Activated naive CD8-positive, alpha-beta T cell treated with anti-CD3 and anti-CD28 coated beads, Interleukin-2, amount 50 U/mL, for 24 hours (primary cell): ENCODE measurements around the gene AQP3.

Experiments
- ATAC-seq: fragments of 150-1000 bp; cut with Tn5 transposase; one replicate; pipeline ENCODE4 v1.10.0; 2021
- DNase-seq: peaks from one replicate; pipeline ENCODE4 v3.0.0; 2021
- H3K27ac Mint-ChIP-seq: one replicate; pipeline ENCODE4 v1.8.0; 2021; ENCODE audit warnings: mild to moderate bottlenecking, mixed read lengths
- H3K27me3 Mint-ChIP-seq: one replicate; pipeline ENCODE4 v1.8.0; 2021; ENCODE audit warnings: mixed read lengths
- H3K36me3 Mint-ChIP-seq: one replicate; pipeline ENCODE4 v1.8.0; 2021; ENCODE audit warnings: low read depth, mixed read lengths
- H3K4me1 Mint-ChIP-seq: one replicate; pipeline ENCODE4 v1.8.0; 2021; ENCODE audit warnings: mixed read lengths
- H3K4me3 Mint-ChIP-seq: one replicate; pipeline ENCODE4 v1.8.0; 2021; ENCODE audit warnings: mild to moderate bottlenecking, moderate library complexity, mixed read lengths
- H3K9me3 Mint-ChIP-seq: one replicate; pipeline ENCODE4 v1.8.0; 2021; ENCODE audit warnings: mixed read lengths

The AQP3 gene

DNA sequence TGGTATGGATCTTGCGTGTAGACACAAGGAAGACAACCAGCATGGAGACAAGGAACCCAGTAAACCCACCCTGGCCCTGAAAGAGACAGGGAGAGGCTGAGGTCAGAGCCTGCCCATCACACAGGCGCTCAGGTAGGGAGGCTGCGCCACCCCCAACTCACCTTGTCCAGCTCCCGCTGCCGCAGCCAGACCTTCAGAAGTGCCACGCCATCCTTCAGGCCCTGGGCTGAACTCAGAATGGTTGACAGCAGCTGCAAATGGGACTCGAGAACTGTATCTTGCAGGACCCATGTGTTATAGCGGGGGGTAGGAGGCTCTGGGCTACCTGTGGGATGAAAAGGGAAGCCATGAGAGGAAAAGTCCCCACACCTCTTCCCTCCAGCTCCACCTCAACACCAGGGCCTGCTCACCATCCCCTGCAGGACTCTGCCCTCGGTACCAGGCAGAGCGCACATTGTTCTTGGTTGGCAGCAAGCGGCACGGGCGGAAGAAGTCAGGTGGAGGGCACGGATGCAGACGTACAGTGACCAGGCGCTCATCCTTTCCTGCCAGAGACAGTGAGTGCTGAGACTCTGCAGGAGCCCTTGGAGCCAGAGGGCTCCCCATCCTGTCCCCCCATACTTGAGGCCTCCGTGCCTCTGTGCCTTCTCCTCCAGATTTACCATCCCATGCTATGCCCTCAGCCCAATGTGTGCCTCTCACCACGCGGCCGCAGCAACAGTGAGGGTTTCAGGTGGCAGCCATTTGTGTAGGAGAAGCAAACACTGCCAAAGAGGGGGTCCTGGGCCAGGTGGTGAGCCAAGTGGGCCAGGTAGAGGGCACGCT, 21.6 kb upstream of the AQP3 start:
- Mint-ChIP-seq H3K9me3 (no peaks in the 10 kb centered on the region), H3K4me3 (no peak overlapping the region), H3K36me3 (peaks cover 57% of the 10 kb centered on the region), H3K4me1 (peaks cover 28% of the 10 kb centered on the region), H3K27ac (no peak overlapping the region), H3K27me3 (no peaks in the 10 kb centered on the region)
- no peak for ATAC-seq
- DNase-seq = no peak

- ATAC-seq = no peak
- no peak for DNase-seq
- H3K27me3 Mint-ChIP-seq = no peaks in the 10 kb centered on the region
- H3K9me3 Mint-ChIP-seq = no peaks in the 10 kb centered on the region
- no peak overlapping the region for H3K27ac Mint-ChIP-seq
- peaks cover 61% of the 10 kb centered on the region for H3K36me3 Mint-ChIP-seq
- no peak overlapping the region for H3K4me3 Mint-ChIP-seq
- peaks cover 24% of the 10 kb centered on the region for H3K4me1 Mint-ChIP-seq
These were observed 20.9 kb upstream of the AQP3 start for GRCh38 chr9:33468215-33468730.

DNA sequence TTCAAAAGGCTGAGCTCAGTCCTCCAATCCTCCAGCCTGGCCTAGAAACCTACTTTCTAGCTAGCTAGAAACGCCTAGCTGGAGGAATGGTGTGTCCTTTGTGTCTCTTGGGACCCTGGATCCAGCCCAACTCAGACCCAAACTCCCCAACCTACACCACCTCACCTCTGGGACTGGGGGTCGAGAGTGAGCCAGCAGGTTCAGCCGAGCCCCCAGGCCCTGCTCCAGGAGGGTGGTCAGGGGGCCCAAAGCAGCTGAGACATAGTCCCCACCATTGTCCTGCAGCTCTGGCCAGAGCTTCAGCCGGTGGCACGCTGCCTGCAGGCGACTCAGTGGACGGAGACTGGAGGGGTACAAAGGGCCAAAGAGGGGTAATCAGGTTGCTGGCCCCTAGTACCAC, 20.1 kb upstream of the AQP3 start:
- ATAC-seq (no peak), DNase-seq (no peak)
- H3K4me1 Mint-ChIP-seq = peaks cover 17% of the 10 kb centered on the region
- H3K36me3 Mint-ChIP-seq = peaks cover 61% of the 10 kb centered on the region
- H3K9me3 Mint-ChIP-seq = no peaks in the 10 kb centered on the region
- H3K27me3 Mint-ChIP-seq = no peaks in the 10 kb centered on the region
- H3K4me3 Mint-ChIP-seq = no peak overlapping the region
- H3K27ac Mint-ChIP-seq = no peak overlapping the region

GRCh38 chr9:33466565-33467495, 19.4 kb upstream of the AQP3 start:
- H3K4me3 Mint-ChIP-seq = no peak overlapping the region

DNA sequence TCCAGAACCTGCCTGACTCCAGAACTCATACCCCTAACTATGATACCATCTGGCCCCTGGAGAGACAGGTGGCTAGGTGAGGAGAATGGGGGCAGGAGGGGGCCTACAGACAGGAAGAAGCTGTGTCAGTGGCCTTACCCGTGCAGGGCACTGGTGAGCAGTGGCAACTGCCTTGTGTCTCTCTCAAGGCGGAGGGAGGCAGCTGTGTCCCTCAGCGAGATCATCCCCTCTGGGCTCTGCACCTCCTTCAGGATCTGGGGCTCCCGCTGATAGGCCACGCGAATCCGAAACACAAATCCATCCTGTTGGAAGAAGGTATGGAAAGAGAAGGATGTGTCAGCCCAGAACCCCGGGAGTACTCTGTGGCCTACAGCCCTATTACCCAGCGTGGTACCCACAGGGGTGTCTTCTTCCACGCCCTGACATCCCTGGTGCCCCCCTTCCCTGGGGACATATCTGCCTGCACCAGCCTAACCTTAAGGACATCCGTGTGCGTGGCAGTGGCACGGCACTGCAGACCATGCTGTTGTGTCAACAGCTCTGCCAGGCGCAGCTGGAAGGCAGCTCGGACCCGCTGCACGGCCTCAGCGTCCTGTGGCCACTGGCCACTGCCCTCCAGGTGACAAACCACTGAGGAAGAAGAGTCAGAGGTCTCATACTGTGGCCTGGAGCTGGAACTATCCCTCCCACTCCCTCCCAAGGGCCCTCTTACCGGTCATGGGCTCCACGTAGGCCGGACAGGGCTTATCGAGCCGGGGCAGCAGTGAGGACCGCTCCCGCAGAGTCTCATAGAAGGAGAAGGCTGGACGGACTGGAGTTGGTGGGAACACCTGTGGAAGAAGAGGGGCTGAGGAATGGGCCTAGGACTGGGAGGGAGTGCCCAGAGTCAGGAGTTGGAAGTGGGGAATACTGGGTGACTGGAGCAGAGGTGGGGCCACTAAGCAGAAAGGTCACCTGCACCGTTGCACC, 18.5 kb upstream of the AQP3 start:
- ATAC-seq (no peak), DNase-seq (no peak)
- H3K27ac Mint-ChIP-seq = no peak overlapping the region

More at GRCh38 chr9:33466565-33467495, 19.4 kb upstream of the AQP3 start:
- H3K27ac Mint-ChIP-seq = no peak overlapping the region
- peaks cover 10% of the 10 kb centered on the region for H3K4me1 Mint-ChIP-seq
- peaks cover 58% of the 10 kb centered on the region for H3K36me3 Mint-ChIP-seq
- ATAC-seq (no peak), DNase-seq (peak; percentile 81)
- no peaks in the 10 kb centered on the region for H3K9me3 Mint-ChIP-seq
- H3K27me3 Mint-ChIP-seq = no peaks in the 10 kb centered on the region

GRCh38 chr9:33465096-33465495, 17.7 kb upstream of the AQP3 start:
- Mint-ChIP-seq H3K27ac (no peak overlapping the region), H3K4me3 (no peak overlapping the region), H3K9me3 (no peaks in the 10 kb centered on the region), H3K4me1 (peaks cover 2% of the 10 kb centered on the region), H3K27me3 (no peaks in the 10 kb centered on the region), H3K36me3 (peaks cover 53% of the 10 kb centered on the region)
- ATAC-seq (no peak), DNase-seq (no peak)

More for the DNA sequence above, 18.5 kb upstream of the AQP3 start:
- Mint-ChIP-seq H3K4me3 (no peak overlapping the region), H3K36me3 (peaks cover 60% of the 10 kb centered on the region), H3K9me3 (no peaks in the 10 kb centered on the region), H3K4me1 (peaks cover 6% of the 10 kb centered on the region), H3K27me3 (no peaks in the 10 kb centered on the region)

GRCh38 chr9:33464045-33464636, 16.7 kb upstream of the AQP3 start:
- no peaks in the 10 kb centered on the region for H3K9me3 Mint-ChIP-seq
- no peak overlapping the region for H3K27ac Mint-ChIP-seq
- DNase-seq (no peak), ATAC-seq (no peak)
- peaks cover 46% of the 10 kb centered on the region for H3K36me3 Mint-ChIP-seq
- no peak overlapping the region for H3K4me3 Mint-ChIP-seq
- H3K27me3 Mint-ChIP-seq = no peaks in the 10 kb centered on the region
- peaks cover 8% of the 10 kb centered on the region for H3K4me1 Mint-ChIP-seq

GRCh38 chr9:33463151-33463550, 15.8 kb upstream of the AQP3 start:
- H3K27ac Mint-ChIP-seq = no peak overlapping the region
- no peaks in the 10 kb centered on the region for H3K27me3 Mint-ChIP-seq
- H3K9me3 Mint-ChIP-seq = no peaks in the 10 kb centered on the region
- ATAC-seq = no peak
- peaks cover 45% of the 10 kb centered on the region for H3K36me3 Mint-ChIP-seq
- peaks cover 18% of the 10 kb centered on the region for H3K4me1 Mint-ChIP-seq
- H3K4me3 Mint-ChIP-seq = no peak overlapping the region
- no peak for DNase-seq

- DNase-seq (no peak), ATAC-seq (no peak)
- no peaks in the 10 kb centered on the region for H3K27me3 Mint-ChIP-seq
- no peaks in the 10 kb centered on the region for H3K9me3 Mint-ChIP-seq
- H3K4me3 Mint-ChIP-seq = no peak overlapping the region
- peaks cover 33% of the 10 kb centered on the region for H3K4me1 Mint-ChIP-seq
- H3K27ac Mint-ChIP-seq = no peak overlapping the region
- H3K36me3 Mint-ChIP-seq = peaks cover 44% of the 10 kb centered on the region
These were observed 14.1 kb upstream of the AQP3 start for GRCh38 chr9:33461492-33461891.

DNA sequence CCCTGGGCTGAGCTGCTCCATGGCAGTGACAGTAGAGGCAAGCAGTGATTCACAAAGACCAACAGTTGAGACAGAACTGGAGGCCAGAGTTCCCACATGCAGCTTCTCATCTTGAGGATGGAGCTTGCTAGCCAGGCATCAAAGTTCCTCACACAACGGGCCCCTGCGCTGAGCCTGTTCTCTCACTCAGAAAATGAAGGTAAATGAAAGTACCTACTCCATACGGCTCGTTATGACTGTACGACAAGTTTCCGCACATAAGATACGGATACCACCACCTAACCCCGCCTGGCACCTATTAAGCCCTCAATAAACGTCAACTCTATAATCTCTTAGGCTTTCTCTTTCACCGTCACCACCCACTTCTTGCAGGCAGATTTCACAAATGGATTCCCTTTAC, 13.5 kb upstream of the AQP3 start:
- DNase-seq (no peak), ATAC-seq (no peak)
- H3K4me3 Mint-ChIP-seq = no peak overlapping the region
- H3K9me3 Mint-ChIP-seq = no peaks in the 10 kb centered on the region
- peaks cover 39% of the 10 kb centered on the region for H3K36me3 Mint-ChIP-seq
- peaks cover 39% of the 10 kb centered on the region for H3K4me1 Mint-ChIP-seq
- H3K27ac Mint-ChIP-seq = no peak overlapping the region
- no peaks in the 10 kb centered on the region for H3K27me3 Mint-ChIP-seq

DNA sequence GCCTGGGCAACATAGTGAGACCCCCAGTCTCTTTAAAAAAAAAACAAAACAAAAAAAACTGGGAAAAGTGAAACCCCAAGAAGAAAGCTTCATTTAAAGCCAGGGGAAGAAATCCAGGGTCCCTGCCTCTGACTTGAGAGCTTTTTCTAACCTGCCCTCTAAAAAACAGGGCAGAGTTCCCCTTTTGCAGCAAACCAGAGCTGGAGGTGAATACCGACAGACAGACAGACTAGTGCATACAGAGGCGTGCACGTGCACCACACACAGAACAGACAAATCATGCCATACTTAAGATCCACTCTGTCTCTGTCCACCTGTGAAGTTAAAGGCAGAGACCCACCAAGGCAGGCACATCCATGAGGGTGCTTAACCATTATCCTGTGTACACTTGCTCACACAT, 11.7 kb upstream of the AQP3 start:
- H3K36me3 Mint-ChIP-seq = peaks cover 26% of the 10 kb centered on the region
- no peaks in the 10 kb centered on the region for H3K27me3 Mint-ChIP-seq
- no peaks in the 10 kb centered on the region for H3K9me3 Mint-ChIP-seq
- peak overlapping the region; percentile 94 for H3K27ac Mint-ChIP-seq
- ATAC-seq (peak; percentile 7), DNase-seq (no peak)
- H3K4me3 Mint-ChIP-seq = no peak overlapping the region
- H3K4me1 Mint-ChIP-seq = peaks cover 50% of the 10 kb centered on the region

- Mint-ChIP-seq H3K27ac (peak overlapping the region; percentile 94), H3K36me3 (peaks cover 21% of the 10 kb centered on the region), H3K4me3 (peak overlapping the region; percentile 57), H3K4me1 (peaks cover 57% of the 10 kb centered on the region), H3K9me3 (no peaks in the 10 kb centered on the region), H3K27me3 (no peaks in the 10 kb centered on the region)
- ATAC-seq = peak; percentile 90
- DNase-seq = peak; percentile 58
These were observed 11.1 kb upstream of the AQP3 start for GRCh38 chr9:33458444-33458843.

DNA sequence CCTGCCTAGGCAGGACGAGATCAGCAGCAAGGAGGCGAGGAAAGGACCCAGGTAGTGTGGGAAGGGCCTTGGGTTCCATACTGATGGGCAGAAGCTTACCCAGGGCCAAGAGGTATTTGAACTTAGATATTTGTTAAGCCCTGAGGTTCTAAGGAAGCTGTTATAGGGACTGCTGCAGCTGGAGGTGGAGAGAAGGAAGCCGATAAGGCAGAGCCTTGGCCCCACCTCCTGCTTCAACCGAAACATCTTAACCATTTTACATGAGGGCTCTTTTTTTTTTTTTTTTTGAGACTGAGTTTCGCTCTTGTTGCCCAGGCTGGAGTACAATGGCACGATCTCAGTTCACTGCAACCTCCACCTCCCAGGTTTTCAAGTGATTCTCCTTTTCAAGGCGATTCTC, 8.6 kb upstream of the AQP3 start:
- ATAC-seq (no peak), DNase-seq (no peak)
- Mint-ChIP-seq H3K9me3 (no peaks in the 10 kb centered on the region), H3K27ac (peak overlapping the region; percentile 35), H3K4me1 (peaks cover 68% of the 10 kb centered on the region), H3K4me3 (no peak overlapping the region), H3K36me3 (peaks cover 4% of the 10 kb centered on the region), H3K27me3 (no peaks in the 10 kb centered on the region)
